H1 (cell line): ENCODE measurements around the gene ACAD11. TPM values are rescaled to one million over a fixed set of nuclear protein-coding genes. Genes with fewer than 3 reads are reported as not detected.

Experiments used
- CTCF ChIA-PET: fragments of 300-600 bp; sonication (Branson Sonifier 250); formaldehyde crosslinking; loops from one replicate; lab custom pipeline; 2021; ENCODE audit not compliant: partially characterized antibody; lab: Charles Lee
- POLR2A ChIA-PET: fragments of 300-600 bp; sonication (Branson Sonifier 250); formaldehyde crosslinking; loops from one replicate; lab custom pipeline; 2021; ENCODE audit warnings: inconsistent platforms; ENCODE audit not compliant: partially characterized antibody; lab: Charles Lee
- DNase-seq, 2 experiments: peaks; one replicate each; pipeline versions ENCODE4 v3.0.0 to v3.0.0-alpha.2; 2010 to 2022; ENCODE audit warnings: low spot score in 2 of 2, low read depth in 1 of 2, mixed read lengths in 1 of 2
- FAIRE-seq: peaks from 2 replicates; lab custom pipeline; 2011; peaks lifted over from hg19 to GRCh38; lab: Jason Lieb, UNC
- H2AFZ ChIP-seq: 2 replicates; pipeline ENCODE4 v1.8.1; 2012; ENCODE audit warnings: low read length, inconsistent platforms
- H2AK5ac ChIP-seq: 2 replicates; pipeline ENCODE4 v1.6.1; 2013; ENCODE audit warnings: low read depth, low read length
- H2BK120ac ChIP-seq: replicated peaks from 2 replicates; pipeline ENCODE3; 2013; ENCODE audit warnings: low read depth, low read length, inconsistent platforms
- H2BK12ac ChIP-seq: 2 replicates; pipeline ENCODE4 v1.6.1; 2013; ENCODE audit warnings: low read depth, low read length
- H2BK15ac ChIP-seq: 2 replicates; pipeline ENCODE4 v1.6.1; 2013; ENCODE audit warnings: low read length
- H2BK20ac ChIP-seq: 2 replicates; pipeline ENCODE4 v1.6.1; 2013; ENCODE audit warnings: low read length
- H2BK5ac ChIP-seq: 2 replicates; pipeline ENCODE4 v1.6.1; 2013; ENCODE audit warnings: low read depth, low read length
- H3K14ac ChIP-seq: 2 replicates; pipeline ENCODE4 v1.6.1; 2013; ENCODE audit warnings: inconsistent platforms; ENCODE audit not compliant: insufficient read length
- H3K18ac ChIP-seq: 2 replicates; pipeline ENCODE4 v1.6.1; 2013; ENCODE audit warnings: low read length; ENCODE audit errors: extremely low read depth
- H3K23ac ChIP-seq: 2 replicates; pipeline ENCODE4 v1.6.1; 2013; ENCODE audit warnings: inconsistent platforms; ENCODE audit not compliant: insufficient read length
- H3K23me2 ChIP-seq: 2 replicates; pipeline ENCODE4 v1.6.1; 2013; ENCODE audit warnings: low read depth, low read length
- H3K27ac ChIP-seq: 2 replicates; pipeline ENCODE4 v1.6.1; 2011; ENCODE audit warnings: low read depth, low read length, inconsistent platforms
- H3K27me3 ChIP-seq, 4 experiments: replicated peaks in 1 of 4; 1 replicate in 1 of 4; 2 replicates in 3 of 4; pipeline versions ENCODE4 v1.6.1 to v1.8.1; 2011 to 2013; ENCODE audit warnings: low read length in 3 of 4, mild to moderate bottlenecking in 3 of 4, inconsistent platforms in 2 of 4, mixed read lengths in 2 of 4, moderate library complexity in 1 of 4; ENCODE audit not compliant: control insufficient read depth in 3 of 4, insufficient read depth in 3 of 4; ENCODE audit errors: extremely low read depth in 1 of 4
- H3K36me3 ChIP-seq, 4 experiments: 2 replicates each; pipeline versions ENCODE4 v1.6.1 to v1.8.1; 2011 to 2013; ENCODE audit warnings: mild to moderate bottlenecking in 4 of 4, low read length in 3 of 4, moderate library complexity in 2 of 4, control low read depth in 1 of 4, inconsistent platforms in 1 of 4; ENCODE audit not compliant: insufficient read depth in 4 of 4, control insufficient read depth in 2 of 4
- H3K4ac ChIP-seq: replicated peaks from 2 replicates; pipeline ENCODE3; 2013; ENCODE audit warnings: low read length, low read depth, mixed read lengths, inconsistent platforms; ENCODE audit not compliant: insufficient read length
- H3K4me1 ChIP-seq, 4 experiments: replicated peaks in 1 of 4; 1 replicate in 1 of 4; 2 replicates in 3 of 4; pipeline versions ENCODE4 v1.6.1 to v1.8.1; 2011 to 2013; ENCODE audit warnings: low read length in 3 of 4, inconsistent platforms in 2 of 4, mixed read lengths in 1 of 4; ENCODE audit not compliant: insufficient read depth in 4 of 4, control insufficient read depth in 3 of 4
- H3K4me2 ChIP-seq, 2 experiments: 2 replicates each; pipeline versions ENCODE4 v1.6.1 to v1.8.1; 2011 to 2013; ENCODE audit warnings: low read depth in 2 of 2, low read length in 2 of 2, control low read depth in 1 of 2, inconsistent platforms in 1 of 2, mild to moderate bottlenecking in 1 of 2; ENCODE audit not compliant: insufficient read depth in 1 of 2
- H3K4me3 ChIP-seq, 4 experiments: fragments of 200-600, 300-600 bp in 1 of 4; sonication (generic), shearing (Covaris generic), sonication (Bioruptor Twin) in 1 of 4; 2 replicates each; pipeline versions ENCODE4 v1.5.1 to v1.8.1; 2011 to 2016; ENCODE audit warnings: low read length in 4 of 4, low read depth in 3 of 4, control low read depth in 2 of 4, inconsistent platforms in 2 of 4, mild to moderate bottlenecking in 2 of 4, mixed read lengths in 1 of 4, moderate library complexity in 1 of 4; ENCODE audit not compliant: insufficient read depth in 2 of 4; ENCODE audit errors: extremely low read depth in 1 of 4
- H3K56ac ChIP-seq: replicated peaks from 2 replicates; pipeline ENCODE3; 2013; ENCODE audit warnings: low read depth, mild to moderate bottlenecking, mixed read lengths, low read length, inconsistent platforms; ENCODE audit not compliant: insufficient read length
- H3K79me1 ChIP-seq: 2 replicates; pipeline ENCODE4 v1.6.1; 2013; ENCODE audit warnings: low read depth, low read length, control low read depth
- H3K79me2 ChIP-seq, 2 experiments: 2 replicates each; pipeline versions ENCODE4 v1.6.1 to v1.8.1; 2012 to 2013; ENCODE audit warnings: low read length in 2 of 2, mild to moderate bottlenecking in 2 of 2, inconsistent platforms in 1 of 2; ENCODE audit not compliant: insufficient read depth in 2 of 2, control insufficient read depth in 1 of 2
- H3K9ac ChIP-seq, 4 experiments: replicated peaks in 1 of 4; 1 replicate in 1 of 4; 2 replicates in 3 of 4; pipeline versions ENCODE4 v1.6.1 to v1.8.1; 2011 to 2013; ENCODE audit warnings: low read depth in 3 of 4, low read length in 3 of 4, control low read depth in 2 of 4, mild to moderate bottlenecking in 2 of 4, moderate library complexity in 2 of 4, inconsistent platforms in 1 of 4; ENCODE audit errors: extremely low read depth in 1 of 4
- H3K9me3 ChIP-seq, 2 experiments: 2 replicates each; pipeline versions ENCODE4 v1.6.1 to v1.8.1; 2012 to 2013; ENCODE audit warnings: mild to moderate bottlenecking in 2 of 2, moderate library complexity in 2 of 2, control low read depth in 1 of 2, inconsistent platforms in 1 of 2, low read depth in 1 of 2, low read length in 1 of 2, mixed read lengths in 1 of 2; ENCODE audit not compliant: insufficient read depth in 2 of 2
- H4K20me1 ChIP-seq, 2 experiments: replicated peaks in 1 of 2; 2 replicates each; pipeline versions ENCODE3 to v1.8.1; 2011 to 2013; ENCODE audit warnings: inconsistent platforms in 2 of 2, low read length in 2 of 2, mild to moderate bottlenecking in 1 of 2; ENCODE audit not compliant: insufficient read depth in 2 of 2, control insufficient read depth in 1 of 2
- H4K5ac ChIP-seq: 2 replicates; pipeline ENCODE4 v1.6.1; 2013; ENCODE audit warnings: low read length, low read depth, mixed read lengths, inconsistent platforms; ENCODE audit not compliant: insufficient read length
- H4K8ac ChIP-seq: 2 replicates; pipeline ENCODE4 v1.8.0; 2013; ENCODE audit warnings: mild to moderate bottlenecking, moderate library complexity, low read length, inconsistent platforms; ENCODE audit not compliant: insufficient read depth; ENCODE audit errors: extremely low read depth
- H4K91ac ChIP-seq: replicated peaks from 2 replicates; pipeline ENCODE3; 2013; ENCODE audit warnings: low read length, mixed read lengths, inconsistent platforms; ENCODE audit not compliant: insufficient read length
- RFX5 ChIP-seq: IDR thresholded peaks from 2 replicates; pipeline ENCODE4 v1.6.1; 2011; ENCODE audit warnings: low read depth, low read length, improper control_type of control experiment, borderline replicate concordance
- SP1 ChIP-seq: IDR thresholded peaks from 2 replicates; pipeline ENCODE4 v1.6.1; 2011; ENCODE audit warnings: low read depth, low read length
- TAF1 ChIP-seq: IDR thresholded peaks from 2 replicates; pipeline ENCODE4 v1.6.1; 2011; ENCODE audit warnings: mild to moderate bottlenecking, low read depth, low read length
- ZNF274 ChIP-seq: IDR thresholded peaks from 2 replicates; pipeline ENCODE4 v1.7.0; 2012; ENCODE audit warnings: low read length, borderline replicate concordance; ENCODE audit errors: extremely low read depth
- WGBS, 2 experiments: shearing (Covaris generic) in 1 of 2; methylation state at CpG; one replicate each; pipeline versions ENCODE4 v1.1.6 to v1.1.7; 2013 to 2015; ENCODE audit warnings: low lambda C conversion rate in 2 of 2, mixed read lengths in 2 of 2, inconsistent platforms in 1 of 2, low coverage in 1 of 2, missing lambda C conversion rate in 1 of 2; ENCODE audit not compliant: insufficient replicate concordance in 2 of 2, insufficient coverage in 1 of 2, insufficient read length in 1 of 2; ENCODE audit errors: extremely low coverage in 1 of 2, missing lambda C conversion rate in 1 of 2; 5-methylcytosine and 5-hydroxymethylcytosine counted together
- polyA plus RNA-seq, 7 experiments: library from polyadenylated mRNA; depleted of rRNA in 3 of 7; stranded (reverse) in 5 of 7; unstranded in 2 of 7; fragments of >200 nt in 5 of 7; fragments of 200-250 nt in 2 of 7; gene quantifications; 1 replicate in 5 of 7; 2 replicates in 1 of 7; 4 replicates in 1 of 7; pipeline versions ENCODE4 v1.2.1 to v1.2.3, GENCODE V29; 2011 to 2013; ENCODE audit warnings: missing spikeins in 2 of 7, mixed read lengths in 2 of 7
- total RNA-seq: library from RNA; stranded (reverse); fragmentation: NEBNext Ultra II Directional; extraction: Animal tissue kit (Norgen Biotek cat#: 25700); gene quantifications from 2 replicates; pipeline ENCODE4 v1.2.1, GENCODE V29; 2021

Gene ACAD11
- total and polyA plus RNA-seq, 2 of the 8 experiments (the other 6 are each of a cell fraction or from before 2014, with no cell fraction given) = 5.5 to 11.0 TPM

GRCh38 chr3:132637590-132637989 lies 22.0 kb downstream of the ACAD11 start:
- Histone ChIP-seq H2AK5ac (no peak overlapping the region), H3K9me3 (no peaks in the 10 kb centered on the region), H3K4ac (no peak overlapping the region), H3K27ac (no peak overlapping the region), H3K79me2 (no peaks in the 10 kb centered on the region), H4K91ac (no peak overlapping the region), H3K14ac (no peak overlapping the region), H3K79me1 (no peaks in the 10 kb centered on the region), H2AFZ (no peak overlapping the region), H3K23me2 (no peaks in the 10 kb centered on the region), H4K20me1 (no peaks in the 10 kb centered on the region), H2BK5ac (no peak overlapping the region), H4K8ac (no peak overlapping the region), H3K27me3 (no peaks in the 10 kb centered on the region), H3K4me2 (no peak overlapping the region), H3K4me1 (no peaks in the 10 kb centered on the region), H4K5ac (no peak overlapping the region), H3K36me3 (peaks cover 0 to 5% (median 1%) of the 10 kb centered on the region in 4 experiments; a peak in 1 of 8 replicates), H3K23ac (no peak overlapping the region), H3K56ac (no peak overlapping the region), H3K18ac (no peak overlapping the region), H2BK20ac (no peak overlapping the region), H3K9ac (no peak overlapping the region), H2BK15ac (no peak overlapping the region), H2BK12ac (no peak overlapping the region), H3K4me3 (no peak overlapping the region), H2BK120ac (no peak overlapping the region)
- ChIA-PET POLR2A (interaction anchor here (0.6 to 0.8 kb wide), 2 partner anchors 22 to 99 kb away, joined by 3 read pairs; partner anchors contain the start of gene ACAD11), CTCF (interaction anchor here (6.7 kb wide), 1 partner anchor 101 kb away, joined by 163 read pairs; no protein-coding TSS in a partner anchor)
- DNase-seq = no peak
- 93% methylated on average over 1 of the region's 1 CpG; no CpG with 5 or more reads in 1 of the 2 experiments for WGBS, 2 experiments
- FAIRE-seq = no peak
- TF ChIP-seq ZNF274 = no peak
- TF ChIP-seq TAF1 = no peak
- no peak for TF ChIP-seq SP1
- TF ChIP-seq RFX5 = no peak
